Natural killer cell (primary cell): Measurements from ENCODE around the gene RIC8B. TPM values are rescaled to one million over a fixed set of nuclear protein-coding genes. Genes with fewer than 3 reads are reported as not detected.

Experiments
- ATAC-seq, 3 donors: fragments of 150-1000 bp in 2 of 3; fragments of 200-7000 bp in 1 of 3; cut with Tn5 transposase; 1 replicate in 1 of 3; 2 replicates in 2 of 3; pipeline ENCODE4 v1.10.0; 2021; ENCODE audit warnings: mild to moderate bottlenecking in 2 of 3, moderate library complexity in 2 of 3
- DNase-seq, 2 donors: peaks; one replicate each; pipeline versions ENCODE4 v3.0.0 to v3.0.0-alpha.2; 2013 to 2021; ENCODE audit warnings: mixed read lengths in 1 of 2
- H3K27ac ChIP-seq: one replicate; pipeline ENCODE4 v1.5.1; 2013; ENCODE audit warnings: mild to moderate bottlenecking, low read length
- H3K27me3 ChIP-seq: one replicate; pipeline ENCODE4 v1.6.1; 2013; ENCODE audit warnings: low read length; ENCODE audit not compliant: control insufficient read depth, insufficient read depth
- H3K36me3 ChIP-seq: one replicate; pipeline ENCODE4 v1.6.1; 2013; ENCODE audit warnings: low read length; ENCODE audit not compliant: control insufficient read depth, insufficient read depth
- H3K4me1 ChIP-seq: one replicate; pipeline ENCODE4 v1.6.1; 2013; ENCODE audit warnings: low read length; ENCODE audit not compliant: control insufficient read depth, insufficient read depth
- H3K4me3 ChIP-seq: one replicate; pipeline ENCODE4 v1.5.1; 2013; ENCODE audit warnings: low read length
- H3K9me3 ChIP-seq: one replicate; pipeline ENCODE4 v1.6.1; 2013; ENCODE audit warnings: low read length; ENCODE audit not compliant: control insufficient read depth, insufficient read depth
- H3K27ac Mint-ChIP-seq, 2 donors: one replicate each; pipeline ENCODE4 v1.8.0; 2022; ENCODE audit warnings: mild to moderate bottlenecking in 2 of 2, mixed read lengths in 2 of 2, moderate library complexity in 1 of 2
- H3K27me3 Mint-ChIP-seq, 2 donors: one replicate each; pipeline ENCODE4 v1.8.0; 2022; ENCODE audit warnings: low read depth in 2 of 2, mixed read lengths in 2 of 2
- H3K36me3 Mint-ChIP-seq: one replicate; pipeline ENCODE4 v1.8.0; 2022; ENCODE audit warnings: mixed read lengths
- H3K4me1 Mint-ChIP-seq, 2 donors: one replicate each; pipeline ENCODE4 v1.8.0; 2022; ENCODE audit warnings: mixed read lengths in 2 of 2
- H3K4me3 Mint-ChIP-seq: one replicate; pipeline ENCODE4 v1.8.0; 2022; ENCODE audit warnings: mild to moderate bottlenecking, moderate library complexity, mixed read lengths
- H3K9me3 Mint-ChIP-seq, 2 donors: one replicate each; pipeline ENCODE4 v1.8.0; 2022; ENCODE audit warnings: mixed read lengths in 2 of 2
- WGBS: methylation state at CpG from one replicate; pipeline ENCODE4 v1.1.7; 2013; ENCODE audit warnings: missing lambda C conversion rate; ENCODE audit not compliant: insufficient coverage; 5-methylcytosine and 5-hydroxymethylcytosine counted together
- intact Hi-C: fragments of 100-400 bp; cut with micrococcal nuclease; formaldehyde crosslinking; loops from one replicate; pipeline ENCODE4 v1.14.2; 2022
- total RNA-seq, 4 donors: library from RNA; stranded (reverse); fragments of 120-200 nt in 1 of 4; gene quantifications; one replicate each; pipeline versions ENCODE4 v1.2.3 to v1.2.4, GENCODE V29; 2013 to 2022
- TF ChIP-seq, protein P1 (sequence below): fragments of 200-600 bp; IDR thresholded peaks from one replicate; pipeline ENCODE4 v1.8.0; 2022; ENCODE audit warnings: antibody characterized with exemption

RIC8B gene
- total RNA-seq, 3 donors from 2014 or later (not counting 1 experiment from before 2014, with no cell fraction given): 12.1 to 21.3 (median 15.5) TPM

DNA sequence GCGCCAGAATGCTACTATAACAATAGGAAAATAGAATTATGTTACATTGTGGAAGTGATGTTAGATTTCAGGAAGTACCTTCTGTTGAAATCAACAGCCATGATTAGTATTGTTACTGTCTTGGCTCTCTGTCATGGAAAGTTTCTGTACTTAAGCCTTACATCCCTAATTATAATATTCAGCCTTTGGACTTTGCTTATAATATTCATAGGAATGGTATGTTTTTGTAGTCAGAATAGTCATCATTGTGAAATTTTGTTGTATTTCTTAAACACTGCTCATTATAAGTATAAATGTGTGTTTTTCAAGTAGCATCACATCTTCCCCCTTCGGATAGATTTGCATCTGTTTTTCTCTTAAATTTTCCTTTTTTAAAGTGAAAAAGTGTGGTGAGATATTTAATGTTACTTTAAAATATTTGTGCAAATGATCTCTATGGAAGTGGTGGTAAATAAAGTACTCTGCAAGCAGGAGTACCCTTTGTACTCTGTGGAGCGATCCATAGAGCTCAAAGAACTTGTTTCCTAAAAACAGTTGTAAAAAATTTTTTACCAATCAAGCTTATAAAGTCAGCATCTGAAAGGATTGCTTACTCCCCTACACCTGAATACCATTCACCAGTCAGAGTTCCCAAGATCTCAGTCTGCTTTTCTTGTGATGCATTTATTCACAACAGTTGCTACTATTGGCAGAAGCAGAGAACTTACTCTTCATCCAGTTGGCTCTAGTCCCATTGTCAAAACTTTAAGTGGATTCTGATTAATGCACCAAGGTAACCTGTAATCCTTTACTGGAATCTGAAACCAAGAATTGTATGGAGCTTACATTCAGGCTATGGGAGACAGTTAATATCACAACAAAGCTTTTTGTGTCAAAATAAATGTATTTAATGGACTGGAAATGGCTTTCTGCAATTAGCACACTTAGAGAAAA lies 87.8 kb downstream of the RIC8B start:
- intact Hi-C loops: no loop called here
- Histone ChIP-seq H3K27ac (no peak overlapping the region), H3K9me3 (no peaks in the 10 kb centered on the region), H3K27me3 (no peaks in the 10 kb centered on the region), H3K4me3 (no peak overlapping the region), H3K4me1 (no peaks in the 10 kb centered on the region), H3K36me3 (peaks cover 19% of the 10 kb centered on the region)
- 100% methylated on average over 2 of the region's 3 CpGs for WGBS
- Mint-ChIP-seq H3K27ac (no peak overlapping the region), H3K9me3 (no peaks in the 10 kb centered on the region), H3K27me3 (no peaks in the 10 kb centered on the region), H3K4me3 (no peak overlapping the region), H3K4me1 (peaks cover 6 to 14% of the 10 kb centered on the region in 2 donors), H3K36me3 (peaks cover 15% of the 10 kb centered on the region)
- TF ChIP-seq, protein P1, sequence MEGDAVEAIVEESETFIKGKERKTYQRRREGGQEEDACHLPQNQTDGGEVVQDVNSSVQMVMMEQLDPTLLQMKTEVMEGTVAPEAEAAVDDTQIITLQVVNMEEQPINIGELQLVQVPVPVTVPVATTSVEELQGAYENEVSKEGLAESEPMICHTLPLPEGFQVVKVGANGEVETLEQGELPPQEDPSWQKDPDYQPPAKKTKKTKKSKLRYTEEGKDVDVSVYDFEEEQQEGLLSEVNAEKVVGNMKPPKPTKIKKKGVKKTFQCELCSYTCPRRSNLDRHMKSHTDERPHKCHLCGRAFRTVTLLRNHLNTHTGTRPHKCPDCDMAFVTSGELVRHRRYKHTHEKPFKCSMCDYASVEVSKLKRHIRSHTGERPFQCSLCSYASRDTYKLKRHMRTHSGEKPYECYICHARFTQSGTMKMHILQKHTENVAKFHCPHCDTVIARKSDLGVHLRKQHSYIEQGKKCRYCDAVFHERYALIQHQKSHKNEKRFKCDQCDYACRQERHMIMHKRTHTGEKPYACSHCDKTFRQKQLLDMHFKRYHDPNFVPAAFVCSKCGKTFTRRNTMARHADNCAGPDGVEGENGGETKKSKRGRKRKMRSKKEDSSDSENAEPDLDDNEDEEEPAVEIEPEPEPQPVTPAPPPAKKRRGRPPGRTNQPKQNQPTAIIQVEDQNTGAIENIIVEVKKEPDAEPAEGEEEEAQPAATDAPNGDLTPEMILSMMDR: no peak
- no peak for ATAC-seq
- no peak for DNase-seq

DNA sequence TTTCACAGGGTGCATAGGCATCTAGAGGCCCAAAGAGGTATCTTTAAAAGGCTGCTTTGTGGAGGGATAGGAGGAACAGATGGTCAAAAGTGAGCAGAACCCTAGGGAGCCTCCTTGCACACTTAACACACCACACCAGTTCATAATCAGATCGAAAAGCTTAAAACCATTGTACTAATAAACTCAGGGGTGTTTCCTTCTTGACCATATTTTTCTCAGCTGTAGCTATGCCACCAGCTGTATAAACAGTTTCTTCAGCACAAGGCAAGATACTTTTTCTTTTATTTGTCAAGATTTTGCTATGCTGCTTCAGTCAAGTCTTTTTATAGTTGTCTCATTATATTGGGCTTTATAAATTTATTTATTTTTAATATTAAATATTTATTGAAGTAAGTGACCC lies 88.7 kb downstream of the RIC8B start:
- H3K27me3 ChIP-seq: no peaks in the 10 kb centered on the region
- WGBS: 100% methylated on average over 1 of the region's 1 CpG
- Mint-ChIP-seq H3K36me3 (peaks cover 15% of the 10 kb centered on the region), H3K27me3 (no peaks in the 10 kb centered on the region), H3K4me1 (peaks cover 10 to 14% of the 10 kb centered on the region in 2 donors), H3K27ac (no peak overlapping the region), H3K9me3 (no peaks in the 10 kb centered on the region), H3K4me3 (no peak overlapping the region)
- peaks cover 19% of the 10 kb centered on the region for H3K36me3 ChIP-seq
- DNase-seq: no peak
- TF ChIP-seq, protein P1: no peak
- no peak overlapping the region for H3K27ac ChIP-seq
- intact Hi-C loops: no loop called here
- H3K4me3 ChIP-seq: no peak overlapping the region
- no peak for ATAC-seq
- H3K4me1 ChIP-seq: no peaks in the 10 kb centered on the region
- no peaks in the 10 kb centered on the region for H3K9me3 ChIP-seq

DNA sequence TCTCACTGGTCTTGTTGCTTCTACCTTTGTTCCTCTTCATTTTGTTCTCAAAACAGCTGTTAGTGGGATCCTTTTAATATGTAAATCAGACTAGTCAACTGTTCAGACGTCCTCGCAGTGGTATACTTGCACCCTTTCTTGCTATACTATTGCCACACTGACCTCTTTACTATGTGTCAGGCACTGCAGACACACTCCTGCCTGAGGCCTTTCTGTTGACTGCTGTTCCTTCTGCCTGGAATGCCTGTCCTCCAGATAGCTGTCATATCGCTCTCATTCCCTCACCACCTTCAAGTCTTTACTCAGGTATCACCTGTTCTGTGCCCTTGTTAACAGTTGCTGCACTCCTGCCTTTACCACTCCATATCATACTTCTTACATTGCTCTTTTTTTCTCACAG lies 91.2 kb downstream of the RIC8B start:
- Histone ChIP-seq H3K36me3 (peaks cover 6% of the 10 kb centered on the region), H3K27me3 (no peaks in the 10 kb centered on the region), H3K27ac (no peak overlapping the region), H3K4me1 (no peaks in the 10 kb centered on the region), H3K4me3 (no peak overlapping the region), H3K9me3 (no peaks in the 10 kb centered on the region)
- no peaks in the 10 kb centered on the region for H3K9me3 Mint-ChIP-seq
- no peak overlapping the region for H3K27ac Mint-ChIP-seq
- TF ChIP-seq, protein P1: no peak
- H3K27me3 Mint-ChIP-seq: no peaks in the 10 kb centered on the region
- DNase-seq: no peak
- WGBS: 64% methylated on average over 3 of the region's 3 CpGs
- ATAC-seq: no peak
- intact Hi-C loops: no loop called here
- H3K4me1 Mint-ChIP-seq: peaks cover 12 to 14% of the 10 kb centered on the region in 2 donors
- peaks cover 6% of the 10 kb centered on the region for H3K36me3 Mint-ChIP-seq
- H3K4me3 Mint-ChIP-seq: no peak overlapping the region
